OCI-LY1 (cell line): Measurements from ENCODE around the gene POLR3B.

Experiments used
- EZH2 ChIP-seq: fragments of 200-600 bp; sonication (generic), shearing (Covaris generic); IDR thresholded peaks from 2 replicates; pipeline ENCODE4 v1.8.0; 2017; ENCODE audit warnings: borderline replicate concordance, mixed run types, mild to moderate bottlenecking, antibody characterized with exemption, low read length, moderate library complexity, mixed read lengths
- TF ChIP-seq, protein P1 (sequence below): fragments of 200-600 bp; sonication (generic), shearing (Covaris generic); IDR thresholded peaks from 2 replicates; pipeline ENCODE4 v1.5.1; 2017; ENCODE audit warnings: mild to moderate bottlenecking, antibody characterized with exemption, low read length, moderate library complexity, mixed read lengths

DNA sequence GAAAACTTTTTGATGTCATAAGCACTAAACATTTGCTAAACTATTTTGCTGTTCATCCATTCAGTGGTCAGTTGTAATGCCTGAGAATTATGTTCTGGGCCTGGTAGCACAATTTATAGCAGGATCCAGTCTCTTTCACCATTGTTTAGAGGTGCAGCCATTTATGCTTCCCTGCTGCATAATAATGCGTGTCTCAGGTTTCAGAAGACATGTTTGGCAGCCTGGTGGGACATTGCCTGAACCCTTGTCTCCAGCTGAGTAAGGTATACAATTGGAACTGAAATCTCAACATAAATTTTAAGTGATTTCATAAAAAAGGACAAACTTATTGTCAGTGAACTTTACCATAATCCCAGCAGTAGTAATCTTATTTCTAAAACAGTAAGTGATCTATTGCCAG, 94.8 kb downstream of the POLR3B start:
- TF ChIP-seq, protein P1, sequence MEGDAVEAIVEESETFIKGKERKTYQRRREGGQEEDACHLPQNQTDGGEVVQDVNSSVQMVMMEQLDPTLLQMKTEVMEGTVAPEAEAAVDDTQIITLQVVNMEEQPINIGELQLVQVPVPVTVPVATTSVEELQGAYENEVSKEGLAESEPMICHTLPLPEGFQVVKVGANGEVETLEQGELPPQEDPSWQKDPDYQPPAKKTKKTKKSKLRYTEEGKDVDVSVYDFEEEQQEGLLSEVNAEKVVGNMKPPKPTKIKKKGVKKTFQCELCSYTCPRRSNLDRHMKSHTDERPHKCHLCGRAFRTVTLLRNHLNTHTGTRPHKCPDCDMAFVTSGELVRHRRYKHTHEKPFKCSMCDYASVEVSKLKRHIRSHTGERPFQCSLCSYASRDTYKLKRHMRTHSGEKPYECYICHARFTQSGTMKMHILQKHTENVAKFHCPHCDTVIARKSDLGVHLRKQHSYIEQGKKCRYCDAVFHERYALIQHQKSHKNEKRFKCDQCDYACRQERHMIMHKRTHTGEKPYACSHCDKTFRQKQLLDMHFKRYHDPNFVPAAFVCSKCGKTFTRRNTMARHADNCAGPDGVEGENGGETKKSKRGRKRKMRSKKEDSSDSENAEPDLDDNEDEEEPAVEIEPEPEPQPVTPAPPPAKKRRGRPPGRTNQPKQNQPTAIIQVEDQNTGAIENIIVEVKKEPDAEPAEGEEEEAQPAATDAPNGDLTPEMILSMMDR: no peak
- TF ChIP-seq EZH2: no peak
